ENCODE results near the gene SRMS. TPM values are rescaled to one million over a fixed set of nuclear protein-coding genes. Genes with fewer than 3 reads are reported as not detected.

The SRMS gene
- total and polyA plus RNA-seq, 2 of the 13 experiments (the other 11 are each of a cell fraction or from before 2014, with no cell fraction given), result not detected

- TF ChIP-seq ZFP91 (CRISPR knock-in tag; IDR thresholded peaks at IDR 0.05; ENCODE audit: borderline replicate concordance) (peak; percentile 89; the same call in 1 of the 2 replicates), RFXAP (CRISPR knock-in tag; IDR thresholded peaks at IDR 0.05; ENCODE audit: borderline replicate concordance) (peak; percentile 88), ZFP82 (CRISPR knock-in tag; IDR thresholded peaks at IDR 0.05; ENCODE audit: borderline replicate concordance) (peak; percentile 44; the same call in 1 of the 2 replicates), ZBTB49 (CRISPR knock-in tag; IDR thresholded peaks at IDR 0.05; ENCODE audit: borderline replicate concordance) (no peak), MAFK (conservative IDR thresholded peaks at IDR 0.05 in 1 of 2, IDR thresholded peaks at IDR 0.05 in 1 of 2; ENCODE audit: low read length in 2 of 2) (no peak; a peak in 1 of 4 replicates), HOXA9 (CRISPR knock-in tag; IDR thresholded peaks at IDR 0.05; ENCODE audit: borderline replicate concordance) (no peak), CEBPG (CRISPR knock-in tag; IDR thresholded peaks at IDR 0.05) (peak; percentile 45; the same call in 1 of the 2 replicates), ZNF770 (CRISPR knock-in tag; IDR thresholded peaks at IDR 0.05) (peak; percentile 54; the same call in 1 of the 2 replicates), SMAD3 (CRISPR knock-in tag; IDR thresholded peaks at IDR 0.05) (peak; percentile 94; the same call in 1 of the 2 replicates), TARDBP (CRISPR knock-in tag; IDR thresholded peaks at IDR 0.05) (peak; percentile 86), GLI4 (CRISPR knock-in tag; IDR thresholded peaks at IDR 0.05; ENCODE audit: borderline replicate concordance) (peak; percentile 83), SP2 (CRISPR knock-in tag; IDR thresholded peaks at IDR 0.05) (no peak), ATM (IDR thresholded peaks at IDR 0.05; ENCODE audit: borderline replicate concordance) (no peak), ADNP (CRISPR knock-in tag; IDR thresholded peaks at IDR 0.05) (peak; percentile 70; the same call in 1 of the 2 replicates), ZNF691 (CRISPR knock-in tag; IDR thresholded peaks at IDR 0.05; ENCODE audit: borderline replicate concordance, low read depth) (0 out of 2 replicates have a peak, but pooled peaks have one; percentile 40), ZNF75D (CRISPR knock-in tag; IDR thresholded peaks at IDR 0.05; ENCODE audit: borderline replicate concordance) (no peak), TERF1 (CRISPR knock-in tag; IDR thresholded peaks at IDR 0.05) (peak; percentile 45; the same call in 1 of the 2 replicates), TRIM22 (IDR thresholded peaks at IDR 0.05) (no peak), GATAD1 (CRISPR knock-in tag; IDR thresholded peaks at IDR 0.05) (peak; percentile 94)
These were observed 9.9 kb downstream of the SRMS start (continued) for GRCh38 chr20:63537525-63538203.
